Renal cortical epithelial cell (primary cell): Measurements from ENCODE around the gene PSMB4. TPM values are rescaled to one million over a fixed set of nuclear protein-coding genes. Genes with fewer than 3 reads are reported as not detected.
"Not testable (repeated sequence)": the region's sequence is repeated elsewhere in the genome, so short reads cannot be mapped to it uniquely, and the experiment has no call there.

ENCODE experiments used
- DNase-seq: peaks from one replicate; pipeline ENCODE4 v3.0.0-alpha.2; 2011; ENCODE audit warnings: low read depth
- total RNA-seq: library from RNA; depleted of rRNA; stranded (reverse); fragments of >200 nt; gene quantifications from 2 replicates; pipeline ENCODE4 v1.2.3, GENCODE V29; 2014

PSMB4 gene
- total RNA-seq, 1 donor from 2014 or later: 207 TPM

GRCh38 chr1:151390221-151391078, 8.9 kb upstream of the PSMB4 start:
- DNase-seq: not testable (repeated sequence)

DNA sequence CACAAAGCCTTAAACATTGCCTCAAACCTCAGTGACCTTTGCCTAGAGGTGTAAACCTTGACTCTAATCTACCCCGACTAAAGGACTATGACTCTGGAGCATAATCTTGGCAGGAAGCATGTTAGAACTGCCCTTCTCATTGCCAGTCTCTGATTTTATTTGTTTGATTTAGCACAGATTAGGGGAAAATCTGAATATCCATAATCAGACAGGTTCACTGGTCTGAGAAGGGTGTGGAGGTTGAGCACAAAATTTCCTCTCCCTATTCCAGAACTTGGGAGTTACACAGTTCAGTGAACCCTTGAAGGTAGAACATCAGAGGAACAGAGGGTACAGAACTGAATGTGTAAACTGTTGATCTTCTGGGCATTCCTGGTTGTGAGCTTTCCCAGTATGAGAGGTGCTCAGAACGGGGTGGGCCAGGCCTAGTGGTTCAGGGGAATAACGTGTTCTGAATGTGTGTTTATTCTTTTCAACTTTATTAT, 8.3 kb upstream of the PSMB4 start:
- no peak for DNase-seq

GRCh38 chr1:151393583-151393982, 5.8 kb upstream of the PSMB4 start:
- no peak for DNase-seq

GRCh38 chr1:151396265-151396664, 3.1 kb upstream of the PSMB4 start:
- DNase-seq: not testable (repeated sequence)

DNA sequence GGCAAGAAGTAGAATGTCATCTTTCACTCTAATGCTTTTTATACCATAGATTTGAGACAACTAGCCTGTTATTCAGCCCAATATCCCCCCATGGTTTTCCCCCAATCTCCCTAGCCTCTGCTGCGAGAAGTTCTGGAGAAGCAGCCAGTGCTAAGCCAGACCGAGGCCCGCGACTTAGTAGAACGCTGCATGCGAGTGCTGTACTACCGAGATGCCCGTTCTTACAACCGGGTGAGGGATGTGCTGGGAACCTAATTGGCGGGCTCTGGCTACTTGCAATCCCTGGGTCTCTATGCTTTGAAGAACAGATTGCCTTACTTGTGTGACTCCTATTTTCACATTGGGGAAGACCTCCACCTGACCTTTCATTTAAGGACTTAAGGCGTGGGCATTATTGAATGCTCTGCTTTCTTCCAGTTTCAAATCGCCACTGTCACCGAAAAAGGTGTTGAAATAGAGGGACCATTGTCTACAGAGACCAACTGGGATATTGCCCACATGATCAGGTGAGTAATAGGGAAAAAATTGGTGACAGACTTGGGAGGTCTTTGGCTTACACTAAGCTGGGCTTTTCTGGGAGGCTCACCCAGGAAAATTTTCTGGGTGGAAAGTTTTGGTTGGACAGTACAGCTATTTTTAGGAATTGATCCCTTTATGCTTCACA, 1.9 kb downstream of the PSMB4 start:
- peak; percentile 19 for DNase-seq

DNA sequence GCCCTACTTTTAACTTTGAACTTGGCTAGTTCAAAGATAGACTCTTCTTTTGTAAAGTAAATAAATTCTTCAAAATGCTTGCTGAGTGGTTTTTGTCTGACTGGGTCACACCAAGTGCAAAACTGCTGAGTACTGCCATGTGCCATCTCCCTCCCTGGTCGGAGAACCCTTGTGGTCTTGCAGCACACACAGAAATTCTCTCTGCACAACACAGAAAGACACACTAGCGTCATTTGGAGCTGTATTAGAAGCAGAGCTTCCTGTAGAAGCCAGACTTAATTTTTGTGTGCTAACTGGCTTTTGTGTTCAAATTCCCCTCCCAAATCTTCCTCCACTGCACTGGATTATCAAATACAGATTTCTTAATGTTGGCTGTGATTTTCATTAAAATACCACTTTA, 2.5 kb downstream of the PSMB4 start:
- DNase-seq: no peak

- no peak for DNase-seq
Measured at GRCh38 chr1:151402764-151403163, 3.4 kb downstream of the PSMB4 start.

DNA sequence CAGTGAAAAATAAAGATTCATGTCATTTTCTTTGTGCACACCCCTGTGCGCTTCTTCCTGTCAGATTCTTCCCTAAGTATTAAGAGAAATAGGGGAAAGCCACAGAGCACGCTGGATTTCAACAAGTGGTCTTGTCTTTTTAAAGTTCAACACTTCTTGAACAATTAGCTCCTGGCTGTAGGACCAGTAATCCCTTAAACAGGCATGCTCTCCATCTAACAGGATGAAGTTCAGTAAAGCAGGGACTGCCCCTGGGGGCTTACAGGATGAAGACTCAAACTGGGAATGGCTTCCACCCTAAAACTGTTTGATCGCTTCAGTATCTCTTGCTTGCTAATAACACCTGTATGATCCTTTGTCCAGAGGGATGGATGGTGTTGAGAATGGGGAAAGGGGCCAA, 4.2 kb downstream of the PSMB4 start:
- no peak for DNase-seq

- DNase-seq: no peak
Measured at GRCh38 chr1:151405187-151405951, 6.0 kb downstream of the PSMB4 start.

DNA sequence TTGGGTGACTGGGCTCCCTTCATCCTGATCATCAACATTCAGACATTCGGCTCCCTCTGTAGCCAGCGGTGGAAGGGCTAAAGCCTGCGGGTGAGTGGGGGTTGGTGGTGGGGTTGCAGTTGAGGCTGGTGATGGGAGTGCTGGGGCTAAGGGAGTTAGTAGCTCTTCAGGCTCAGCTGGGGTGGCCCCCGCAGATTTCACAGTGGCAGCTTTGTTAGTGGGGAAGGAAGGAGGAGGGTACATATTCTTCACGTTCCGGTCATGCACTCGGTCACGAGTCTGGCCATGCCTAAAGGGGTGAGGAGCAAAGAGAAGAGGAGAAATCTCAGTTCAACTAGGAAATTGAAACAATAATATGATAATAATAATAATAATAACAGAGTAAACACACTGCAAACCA, 6.8 kb downstream of the PSMB4 start:
- DNase-seq: no peak

GRCh38 chr1:151407304-151407703, 7.9 kb downstream of the PSMB4 start:
- DNase-seq: no peak

- no peak for DNase-seq
Measured at GRCh38 chr1:151408891-151409290, 9.5 kb downstream of the PSMB4 start.

GRCh38 chr1:151411884-151412283, 12.5 kb downstream of the PSMB4 start:
- DNase-seq: no peak

DNA sequence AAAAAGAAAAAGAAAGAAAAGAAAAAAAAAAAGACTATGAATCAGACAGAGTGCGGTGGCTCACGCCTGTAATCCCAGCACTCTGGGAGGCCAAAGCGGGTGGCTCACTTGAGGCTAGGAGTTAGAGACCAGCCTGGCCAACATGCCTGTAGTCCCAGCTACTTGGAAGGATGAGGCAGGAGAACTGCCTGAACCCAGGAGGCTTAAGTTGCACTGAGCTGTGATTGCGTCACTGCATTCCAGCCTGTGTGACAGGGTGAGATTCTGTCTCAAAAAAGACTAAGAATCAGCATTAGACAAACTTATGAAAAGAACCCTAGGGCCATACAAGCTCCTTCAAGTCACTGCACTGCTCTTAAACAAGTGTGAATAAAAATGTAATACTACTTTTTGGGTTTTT, 16.9 kb downstream of the PSMB4 start:
- peak; percentile 58 for DNase-seq

DNA sequence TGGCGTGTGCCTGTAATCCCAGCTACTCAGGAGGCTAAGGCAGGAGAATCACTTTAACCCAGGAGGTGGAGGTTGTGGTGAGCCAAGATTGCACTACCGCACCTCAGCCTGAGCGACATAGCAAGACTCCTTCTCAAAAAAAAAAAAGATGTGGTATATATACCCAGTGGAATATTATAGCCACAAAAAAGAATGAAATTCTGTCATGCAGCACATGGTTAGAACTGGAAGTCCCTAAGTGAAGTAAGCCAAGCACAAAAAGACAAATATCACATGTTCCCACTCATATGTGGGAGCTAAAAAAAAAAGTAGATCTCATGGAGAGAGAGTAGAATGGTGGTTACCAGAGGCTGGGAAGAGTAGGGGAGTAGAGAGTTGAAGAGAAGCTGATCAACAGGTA, 18.7 kb downstream of the PSMB4 start:
- DNase-seq: no peak

DNA sequence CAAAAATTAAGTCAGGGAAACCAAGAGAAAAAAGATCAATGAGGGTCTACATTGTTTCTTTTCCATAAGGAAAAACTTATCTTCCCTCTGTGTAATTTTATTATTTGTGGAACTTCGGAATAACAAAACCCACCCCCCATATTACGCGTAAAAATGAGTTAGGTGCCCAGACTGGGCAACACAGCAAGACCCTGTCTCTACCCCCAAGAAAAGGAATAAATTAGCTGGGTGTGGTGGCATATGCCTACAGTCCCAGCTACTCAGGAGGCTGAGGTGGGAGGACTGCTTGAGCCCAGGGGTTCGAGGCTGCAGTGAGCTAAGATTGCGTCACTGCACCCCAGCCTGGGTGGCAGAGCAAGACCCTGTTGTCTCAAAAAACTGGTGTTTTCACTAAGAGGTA, 20.4 kb downstream of the PSMB4 start:
- DNase-seq: no peak

DNA sequence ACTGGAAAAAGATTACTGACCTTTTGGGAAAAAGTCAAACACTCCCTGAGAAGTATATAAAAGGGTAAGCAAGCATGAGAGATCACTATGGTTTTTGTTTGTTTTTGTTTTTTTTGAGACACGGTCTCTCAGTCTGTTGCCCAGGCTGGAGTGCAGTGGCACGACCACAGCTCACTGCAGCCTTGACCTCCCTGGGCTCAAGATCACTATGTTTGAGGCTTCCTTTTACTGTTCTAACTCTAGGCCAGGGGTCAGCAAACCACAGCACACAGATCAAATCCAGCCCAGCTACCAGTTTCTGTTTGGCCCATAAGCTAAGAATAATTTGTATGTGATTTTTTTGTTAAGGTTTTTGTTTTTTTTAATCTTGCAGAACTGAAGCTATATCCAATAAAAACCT, 25.7 kb downstream of the PSMB4 start:
- DNase-seq: no peak

DNA sequence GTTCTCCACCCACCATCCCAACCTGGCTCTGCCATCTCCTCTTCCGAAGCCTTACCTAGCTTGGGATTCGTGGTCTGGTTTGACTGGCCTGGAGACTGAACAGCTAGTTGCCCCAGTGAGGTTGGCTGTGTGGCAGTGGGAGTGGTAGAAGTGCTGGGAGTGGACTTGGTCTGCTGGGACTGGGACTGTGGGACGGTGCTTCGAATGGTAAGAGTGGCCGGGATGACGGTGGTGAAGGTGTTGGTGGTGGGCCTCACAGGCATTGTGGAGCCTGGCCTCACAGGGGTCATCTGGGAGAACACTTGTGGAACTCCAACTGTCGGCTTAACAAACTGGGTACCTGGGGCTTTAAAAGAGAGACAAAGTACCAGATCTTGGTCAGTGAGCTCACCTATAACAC, 28.7 kb downstream of the PSMB4 start:
- DNase-seq: no peak

- not testable (repeated sequence) for DNase-seq
Measured at GRCh38 chr1:151433827-151434226, 34.5 kb downstream of the PSMB4 start.

GRCh38 chr1:151435174-151435573, 35.8 kb downstream of the PSMB4 start:
- DNase-seq: no peak

GRCh38 chr1:151436985-151437384, 37.6 kb downstream of the PSMB4 start:
- no peak for DNase-seq

DNA sequence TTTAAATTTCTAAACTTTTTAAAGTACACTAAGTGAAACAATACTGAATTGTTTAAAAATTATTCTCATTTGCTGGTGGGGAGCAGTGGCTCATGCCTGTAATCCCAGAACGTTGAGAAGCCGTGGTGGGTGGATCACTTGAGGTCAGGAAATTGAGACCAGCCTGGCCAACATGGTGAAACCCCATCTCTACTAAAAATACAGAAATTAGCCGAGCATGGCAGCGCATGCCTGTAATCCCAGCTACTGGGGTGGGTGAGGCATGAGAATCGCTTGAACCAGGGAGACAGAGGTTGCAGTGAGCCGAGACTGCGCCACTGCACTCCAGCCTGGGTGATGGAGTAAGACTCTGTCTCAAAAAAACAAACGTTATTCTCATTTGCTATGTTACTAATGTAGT, 38.0 kb downstream of the PSMB4 start:
- not testable (repeated sequence) for DNase-seq
